GM23338 (cell line): ENCODE data around the gene TMEM128.

Source experiments
- CREB1 ChIP-seq: fragments of 250-450 bp; sonication (Bioruptor Pico); IDR thresholded peaks from 2 replicates; pipeline ENCODE4 v1.5.0; 2020; ENCODE audit warnings: low read depth, mild to moderate bottlenecking, moderate library complexity
- EZH2 ChIP-seq: fragments of 200-600 bp; sonication (generic); IDR thresholded peaks from one replicate; pipeline ENCODE4 v1.8.0; 2017; ENCODE audit warnings: antibody characterized with exemption, mild to moderate bottlenecking, low read depth; ENCODE audit not compliant: unreplicated experiment
- EZH2phosphoT487 ChIP-seq: fragments of 200-600 bp; sonication (generic); IDR thresholded peaks from one replicate; pipeline ENCODE4 v1.8.1; 2018; ENCODE audit warnings: antibody characterized with exemption; ENCODE audit not compliant: unreplicated experiment
- JUNB ChIP-seq: IDR thresholded peaks from one replicate; pipeline ENCODE4 v1.6.1; 2016; ENCODE audit warnings: antibody characterized with exemption; ENCODE audit not compliant: unreplicated experiment
- NANOG ChIP-seq: IDR thresholded peaks from 2 replicates; pipeline ENCODE4 v1.6.1; 2016; ENCODE audit warnings: antibody characterized with exemption, borderline replicate concordance
- POLR2AphosphoS5 ChIP-seq: IDR thresholded peaks from 2 replicates; pipeline ENCODE4 v1.6.1; 2016; ENCODE audit warnings: antibody characterized with exemption, low read depth
- STAT1 ChIP-seq: IDR thresholded peaks from one replicate; pipeline ENCODE4 v1.6.1; 2016; ENCODE audit warnings: antibody characterized with exemption; ENCODE audit not compliant: unreplicated experiment
- ZNF114 ChIP-seq: fragments of 250-450 bp; sonication (Bioruptor Pico); IDR thresholded peaks from 2 replicates; pipeline ENCODE4 v1.5.0; 2020; ENCODE audit warnings: mild to moderate bottlenecking, moderate library complexity
- ZNF331 ChIP-seq: fragments of 250-450 bp; sonication (Bioruptor Pico); IDR thresholded peaks from 2 replicates; pipeline ENCODE4 v1.5.0; 2020; ENCODE audit warnings: low read depth, mild to moderate bottlenecking, moderate library complexity
- TF ChIP-seq, protein P1 (sequence below): IDR thresholded peaks from one replicate; pipeline ENCODE4 v1.6.1; 2018; ENCODE audit warnings: antibody characterized with exemption; ENCODE audit not compliant: unreplicated experiment
- TF ChIP-seq, protein P2 (sequence below), 2 experiments: fragments of 200-600 bp in 1 of 2; sonication (generic) in 1 of 2; conservative IDR thresholded peaks; 2 replicates each; pipeline versions ENCODE4 v1.5.1 to v1.6.1; 2016 to 2017; ENCODE audit warnings: antibody characterized with exemption in 2 of 2, low read depth in 2 of 2, mild to moderate bottlenecking in 2 of 2, moderate library complexity in 1 of 2
- TF ChIP-seq, protein P3 (sequence below): IDR thresholded peaks from 2 replicates; pipeline ENCODE4 v1.6.1; 2016; ENCODE audit warnings: antibody characterized with exemption

DNA sequence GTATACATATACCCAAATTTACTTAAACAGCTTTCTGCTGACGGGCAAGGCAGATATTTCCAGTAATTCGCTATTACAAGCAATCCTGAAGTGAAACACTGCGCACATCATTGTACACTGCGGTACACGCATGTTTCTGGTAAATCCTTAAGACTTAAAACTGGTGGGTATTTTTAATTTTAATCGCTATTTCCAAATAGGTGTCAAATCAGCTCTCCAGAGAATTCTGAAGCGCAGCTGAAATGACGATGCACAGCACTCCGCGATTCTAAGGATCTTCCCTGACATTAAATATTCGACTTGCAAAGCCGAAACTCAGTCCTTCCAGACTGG lies 361 bp downstream of the TMEM128 start:
- TF ChIP-seq POLR2AphosphoS5 (no peak), EZH2 (no peak), CREB1 (CRISPR knock-in tag) (no peak), JUNB (no peak), EZH2phosphoT487 (no peak), NANOG (no peak), ZNF114 (CRISPR knock-in tag) (no peak), STAT1 (no peak), ZNF331 (CRISPR knock-in tag) (no peak)
- TF ChIP-seq, protein P1, sequence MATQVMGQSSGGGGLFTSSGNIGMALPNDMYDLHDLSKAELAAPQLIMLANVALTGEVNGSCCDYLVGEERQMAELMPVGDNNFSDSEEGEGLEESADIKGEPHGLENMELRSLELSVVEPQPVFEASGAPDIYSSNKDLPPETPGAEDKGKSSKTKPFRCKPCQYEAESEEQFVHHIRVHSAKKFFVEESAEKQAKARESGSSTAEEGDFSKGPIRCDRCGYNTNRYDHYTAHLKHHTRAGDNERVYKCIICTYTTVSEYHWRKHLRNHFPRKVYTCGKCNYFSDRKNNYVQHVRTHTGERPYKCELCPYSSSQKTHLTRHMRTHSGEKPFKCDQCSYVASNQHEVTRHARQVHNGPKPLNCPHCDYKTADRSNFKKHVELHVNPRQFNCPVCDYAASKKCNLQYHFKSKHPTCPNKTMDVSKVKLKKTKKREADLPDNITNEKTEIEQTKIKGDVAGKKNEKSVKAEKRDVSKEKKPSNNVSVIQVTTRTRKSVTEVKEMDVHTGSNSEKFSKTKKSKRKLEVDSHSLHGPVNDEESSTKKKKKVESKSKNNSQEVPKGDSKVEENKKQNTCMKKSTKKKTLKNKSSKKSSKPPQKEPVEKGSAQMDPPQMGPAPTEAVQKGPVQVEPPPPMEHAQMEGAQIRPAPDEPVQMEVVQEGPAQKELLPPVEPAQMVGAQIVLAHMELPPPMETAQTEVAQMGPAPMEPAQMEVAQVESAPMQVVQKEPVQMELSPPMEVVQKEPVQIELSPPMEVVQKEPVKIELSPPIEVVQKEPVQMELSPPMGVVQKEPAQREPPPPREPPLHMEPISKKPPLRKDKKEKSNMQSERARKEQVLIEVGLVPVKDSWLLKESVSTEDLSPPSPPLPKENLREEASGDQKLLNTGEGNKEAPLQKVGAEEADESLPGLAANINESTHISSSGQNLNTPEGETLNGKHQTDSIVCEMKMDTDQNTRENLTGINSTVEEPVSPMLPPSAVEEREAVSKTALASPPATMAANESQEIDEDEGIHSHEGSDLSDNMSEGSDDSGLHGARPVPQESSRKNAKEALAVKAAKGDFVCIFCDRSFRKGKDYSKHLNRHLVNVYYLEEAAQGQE, result no peak
- TF ChIP-seq, protein P2, sequence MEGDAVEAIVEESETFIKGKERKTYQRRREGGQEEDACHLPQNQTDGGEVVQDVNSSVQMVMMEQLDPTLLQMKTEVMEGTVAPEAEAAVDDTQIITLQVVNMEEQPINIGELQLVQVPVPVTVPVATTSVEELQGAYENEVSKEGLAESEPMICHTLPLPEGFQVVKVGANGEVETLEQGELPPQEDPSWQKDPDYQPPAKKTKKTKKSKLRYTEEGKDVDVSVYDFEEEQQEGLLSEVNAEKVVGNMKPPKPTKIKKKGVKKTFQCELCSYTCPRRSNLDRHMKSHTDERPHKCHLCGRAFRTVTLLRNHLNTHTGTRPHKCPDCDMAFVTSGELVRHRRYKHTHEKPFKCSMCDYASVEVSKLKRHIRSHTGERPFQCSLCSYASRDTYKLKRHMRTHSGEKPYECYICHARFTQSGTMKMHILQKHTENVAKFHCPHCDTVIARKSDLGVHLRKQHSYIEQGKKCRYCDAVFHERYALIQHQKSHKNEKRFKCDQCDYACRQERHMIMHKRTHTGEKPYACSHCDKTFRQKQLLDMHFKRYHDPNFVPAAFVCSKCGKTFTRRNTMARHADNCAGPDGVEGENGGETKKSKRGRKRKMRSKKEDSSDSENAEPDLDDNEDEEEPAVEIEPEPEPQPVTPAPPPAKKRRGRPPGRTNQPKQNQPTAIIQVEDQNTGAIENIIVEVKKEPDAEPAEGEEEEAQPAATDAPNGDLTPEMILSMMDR (conservative IDR thresholded peaks at IDR 0.05; ENCODE audit: low read depth in 2 of 2), result no peak
- TF ChIP-seq, protein P3, sequence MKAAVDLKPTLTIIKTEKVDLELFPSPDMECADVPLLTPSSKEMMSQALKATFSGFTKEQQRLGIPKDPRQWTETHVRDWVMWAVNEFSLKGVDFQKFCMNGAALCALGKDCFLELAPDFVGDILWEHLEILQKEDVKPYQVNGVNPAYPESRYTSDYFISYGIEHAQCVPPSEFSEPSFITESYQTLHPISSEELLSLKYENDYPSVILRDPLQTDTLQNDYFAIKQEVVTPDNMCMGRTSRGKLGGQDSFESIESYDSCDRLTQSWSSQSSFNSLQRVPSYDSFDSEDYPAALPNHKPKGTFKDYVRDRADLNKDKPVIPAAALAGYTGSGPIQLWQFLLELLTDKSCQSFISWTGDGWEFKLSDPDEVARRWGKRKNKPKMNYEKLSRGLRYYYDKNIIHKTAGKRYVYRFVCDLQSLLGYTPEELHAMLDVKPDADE, result no peak
